Psoas muscle (tissue), 8 donors: ENCODE data around the gene SPTLC1. TPM values are rescaled to one million over a fixed set of nuclear protein-coding genes. Genes with fewer than 3 reads are reported as not detected.

Source experiments
- ATAC-seq, 4 donors: fragments of 200-7000 bp; cut with Tn5 transposase; one replicate each; pipeline ENCODE4 v1.9.1; 2020; ENCODE audit warnings: moderate library complexity in 3 of 4, mild to moderate bottlenecking in 2 of 4
- DNase-seq, 2 donors: peaks; one replicate each; pipeline ENCODE4 v3.0.0-alpha.2; 2020
- H3K27ac ChIP-seq: fragments of 200-600 bp; one replicate; pipeline ENCODE4 v1.8.0; 2022
- H3K27me3 ChIP-seq, 3 donors: fragments of 200-600 bp in 1 of 3; one replicate each; pipeline versions ENCODE4 v1.6.1 to v1.8.0; 2013 to 2022; ENCODE audit warnings: low read length in 2 of 3, mild to moderate bottlenecking in 2 of 3, moderate library complexity in 1 of 3; ENCODE audit not compliant: insufficient read depth in 3 of 3
- H3K36me3 ChIP-seq, 2 donors: fragments of 200-600 bp in 1 of 2; one replicate each; pipeline versions ENCODE4 v1.6.1 to v1.8.0; 2013 to 2022; ENCODE audit warnings: low read depth in 1 of 2, mild to moderate bottlenecking in 1 of 2, moderate library complexity in 1 of 2; ENCODE audit not compliant: insufficient read depth in 1 of 2
- H3K4me1 ChIP-seq: fragments of 200-600 bp; one replicate; pipeline ENCODE4 v1.8.0; 2022
- H3K4me3 ChIP-seq: fragments of 200-600 bp; one replicate; pipeline ENCODE4 v1.8.0; 2022; ENCODE audit warnings: mild to moderate bottlenecking
- H3K9me3 ChIP-seq: fragments of 200-600 bp; one replicate; pipeline ENCODE4 v1.8.0; 2022
- WGBS, 3 donors: extraction: QIAGEN DNeasy Blood & Tissue Kit; methylation state at CpG; one replicate each; pipeline versions ENCODE4 v1.1.6 to v1.1.7; 2013; 5-methylcytosine and 5-hydroxymethylcytosine counted together
- intact Hi-C, 2 donors: fragments of 100-400 bp; cut with DNase I; formaldehyde crosslinking; loops; one replicate each; pipeline versions ENCODE4 v1.11.0 to v1.14.2; 2022
- polyA plus RNA-seq, 3 donors: library from polyadenylated mRNA; stranded (reverse); fragments of 200-250 nt; gene quantifications; one replicate each; pipeline ENCODE4 v1.2.3, GENCODE V29; 2013
- total RNA-seq, 4 donors: library from RNA; stranded (reverse); fragmentation: NEBNext Ultra II Directional in 2 of 4; extraction: Animal tissue kit (Norgen Biotek cat#: 25700) in 2 of 4; gene quantifications; one replicate each; pipeline versions ENCODE4 v1.2.1 to v1.2.4, GENCODE V29; 2021 to 2023
- TF ChIP-seq, protein P1 (sequence below): fragments of 200-600 bp; IDR thresholded peaks from one replicate; pipeline ENCODE4 v1.8.0; 2022; ENCODE audit warnings: antibody characterized with exemption
- donor health status: healthy with polysubstance abuse.
- donor health status: DM: no; HTN: no; CAD: no; lungs with moderate emphysema.
- donor health status: Bipolar disorder and iron deficiency.
- donor health status: healthy.
- donor health status: DM: yes; HTN: yes; CAD: no.
- donor health status: DM: no; HTN: no; CAD: no.
- donor health status: DM: no; HTN: no; CAD: no.
- donor health status: DM: yes; HTN: yes; CAD: no.

Gene SPTLC1
- total and polyA plus RNA-seq, 7 donors, result 12.2 to 29.8 (median 20.9) TPM

DNA sequence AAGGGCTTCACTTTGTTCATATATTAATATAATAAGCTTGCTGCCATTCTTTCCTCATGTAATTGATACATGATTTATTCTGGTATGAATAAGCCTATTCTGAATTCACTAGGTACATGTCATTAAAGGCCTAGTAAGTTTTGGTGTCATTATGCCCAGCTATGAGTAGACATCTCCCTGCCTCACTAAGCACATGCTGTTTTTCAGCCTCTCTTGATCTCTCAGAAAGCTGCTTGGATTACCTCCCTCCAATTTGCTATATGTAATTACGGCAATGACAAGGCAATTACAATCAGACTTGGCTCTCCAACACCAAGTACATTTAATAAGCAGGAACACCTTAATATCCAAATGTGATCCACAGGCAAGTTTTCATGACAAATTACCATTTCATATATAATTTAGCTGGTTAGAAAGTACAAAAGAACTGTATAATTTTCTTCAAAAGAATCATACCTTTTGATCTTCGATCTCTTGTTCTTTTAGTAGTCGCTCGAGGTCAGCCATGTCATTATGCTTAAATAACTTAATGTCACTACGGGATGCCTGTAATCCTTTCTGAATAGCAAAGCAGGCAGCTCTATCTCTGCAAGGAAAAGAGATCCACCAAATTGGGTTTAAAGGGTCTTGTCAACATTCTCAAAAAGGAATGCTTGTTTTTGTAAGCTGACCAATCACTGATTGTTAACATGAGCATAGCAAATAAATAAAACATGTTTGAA lies 56.3 kb downstream of the SPTLC1 start:
- no peaks in the 10 kb centered on the region for H3K4me1 ChIP-seq
- H3K4me3 ChIP-seq, result no peak overlapping the region
- ATAC-seq, result no peak
- intact Hi-C loops, result no loop called here
- WGBS, 3 donors, result 87 to 93% (median 90%) methylated on average over 5 of the region's 5 CpGs
- peaks cover 15% of the 10 kb centered on the region for H3K9me3 ChIP-seq
- no peaks in the 10 kb centered on the region for H3K27me3 ChIP-seq
- peaks cover 6 to 41% of the 10 kb centered on the region in 2 donors for H3K36me3 ChIP-seq
- no peak for DNase-seq
- TF ChIP-seq, protein P1, sequence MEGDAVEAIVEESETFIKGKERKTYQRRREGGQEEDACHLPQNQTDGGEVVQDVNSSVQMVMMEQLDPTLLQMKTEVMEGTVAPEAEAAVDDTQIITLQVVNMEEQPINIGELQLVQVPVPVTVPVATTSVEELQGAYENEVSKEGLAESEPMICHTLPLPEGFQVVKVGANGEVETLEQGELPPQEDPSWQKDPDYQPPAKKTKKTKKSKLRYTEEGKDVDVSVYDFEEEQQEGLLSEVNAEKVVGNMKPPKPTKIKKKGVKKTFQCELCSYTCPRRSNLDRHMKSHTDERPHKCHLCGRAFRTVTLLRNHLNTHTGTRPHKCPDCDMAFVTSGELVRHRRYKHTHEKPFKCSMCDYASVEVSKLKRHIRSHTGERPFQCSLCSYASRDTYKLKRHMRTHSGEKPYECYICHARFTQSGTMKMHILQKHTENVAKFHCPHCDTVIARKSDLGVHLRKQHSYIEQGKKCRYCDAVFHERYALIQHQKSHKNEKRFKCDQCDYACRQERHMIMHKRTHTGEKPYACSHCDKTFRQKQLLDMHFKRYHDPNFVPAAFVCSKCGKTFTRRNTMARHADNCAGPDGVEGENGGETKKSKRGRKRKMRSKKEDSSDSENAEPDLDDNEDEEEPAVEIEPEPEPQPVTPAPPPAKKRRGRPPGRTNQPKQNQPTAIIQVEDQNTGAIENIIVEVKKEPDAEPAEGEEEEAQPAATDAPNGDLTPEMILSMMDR, result no peak
- no peak overlapping the region for H3K27ac ChIP-seq

DNA sequence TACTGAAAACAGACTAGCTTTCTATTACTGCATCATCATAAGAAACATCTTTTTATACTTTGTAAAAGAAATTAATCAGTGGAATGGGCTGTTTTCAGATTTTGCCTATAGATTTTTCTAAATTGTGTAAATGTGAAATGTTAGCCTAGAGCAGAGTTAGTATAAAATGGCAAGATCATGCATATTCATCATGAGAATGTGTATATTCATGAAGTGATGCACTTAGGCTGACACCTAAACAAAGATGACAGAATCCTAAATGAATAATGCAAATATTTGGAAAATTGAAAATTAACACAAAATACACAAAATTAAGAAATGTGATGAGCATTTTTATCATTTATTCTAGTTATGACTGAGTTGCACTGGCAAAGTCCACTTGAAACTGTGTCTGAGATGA lies 57.2 kb downstream of the SPTLC1 start:
- H3K4me3 ChIP-seq, result no peak overlapping the region
- no peaks in the 10 kb centered on the region for H3K27me3 ChIP-seq
- ATAC-seq (no peak), DNase-seq (no peak)
- H3K27ac ChIP-seq, result no peak overlapping the region
- TF ChIP-seq, protein P1, result no peak
- peaks cover 15% of the 10 kb centered on the region for H3K9me3 ChIP-seq
- peaks cover 6 to 49% of the 10 kb centered on the region in 2 donors for H3K36me3 ChIP-seq
- intact Hi-C loops, result no loop called here
- H3K4me1 ChIP-seq, result no peaks in the 10 kb centered on the region

DNA sequence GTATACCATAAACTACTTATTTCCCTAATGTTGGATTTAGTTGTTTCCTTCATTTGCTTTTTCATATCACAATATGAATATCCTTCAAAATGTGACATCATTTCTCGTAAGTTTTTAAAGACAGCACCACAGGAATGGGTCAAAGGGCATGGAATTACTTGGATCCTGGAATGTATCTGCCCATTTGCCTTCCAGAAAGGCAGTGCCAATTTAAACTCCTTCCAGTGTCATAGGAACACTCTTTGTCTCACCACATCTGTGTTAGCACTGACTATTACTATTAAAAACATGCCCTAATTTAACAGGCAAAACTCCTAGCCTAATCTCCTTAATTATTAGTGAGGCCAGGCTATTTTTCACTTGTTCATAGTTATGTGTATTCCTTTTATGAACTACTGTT lies 58.0 kb downstream of the SPTLC1 start:
- no peaks in the 10 kb centered on the region for H3K4me1 ChIP-seq
- no peak for DNase-seq
- ATAC-seq, result no peak
- H3K4me3 ChIP-seq, result no peak overlapping the region
- intact Hi-C loops, result no loop called here
- H3K27me3 ChIP-seq, result no peaks in the 10 kb centered on the region
- H3K9me3 ChIP-seq, result peaks cover 14% of the 10 kb centered on the region
- peaks cover 6 to 50% of the 10 kb centered on the region in 2 donors for H3K36me3 ChIP-seq
- no peak overlapping the region for H3K27ac ChIP-seq
- TF ChIP-seq, protein P1, result no peak
- WGBS, 3 donors, result 91 to 97% (median 97%) methylated on average over 1 of the region's 1 CpG

DNA sequence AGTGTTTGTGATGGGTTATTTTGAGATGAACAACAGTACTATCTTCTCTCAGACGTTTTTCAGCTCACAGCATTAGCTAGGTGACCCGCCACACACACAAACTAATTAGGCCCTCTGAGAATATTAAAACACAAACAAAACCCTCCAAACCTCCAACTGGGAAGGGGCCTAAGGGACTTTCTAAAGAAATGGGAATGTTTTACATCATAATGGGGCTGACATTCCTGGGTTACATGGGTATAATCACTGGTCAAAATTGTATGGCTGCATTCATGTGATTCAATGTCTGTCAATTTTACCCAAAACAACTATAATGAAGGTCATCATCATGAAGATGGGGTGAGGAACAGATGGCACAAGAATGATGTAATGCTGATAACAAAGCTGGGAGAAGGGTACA lies 59.6 kb downstream of the SPTLC1 start:
- H3K36me3 ChIP-seq, result peaks cover 6 to 53% of the 10 kb centered on the region in 2 donors
- ATAC-seq (no peak), DNase-seq (no peak)
- WGBS, 3 donors, result 72 to 75% (median 74%) methylated on average over 2 of the region's 2 CpGs
- no peak overlapping the region for H3K4me3 ChIP-seq
- H3K27ac ChIP-seq, result no peak overlapping the region
- no peaks in the 10 kb centered on the region for H3K27me3 ChIP-seq
- TF ChIP-seq, protein P1, result no peak
- no peaks in the 10 kb centered on the region for H3K9me3 ChIP-seq
- H3K4me1 ChIP-seq, result no peaks in the 10 kb centered on the region
- intact Hi-C loops, result no loop called here
